ENCODE results near the gene RNF13. TPM values are rescaled to one million over a fixed set of nuclear protein-coding genes. Genes with fewer than 3 reads are reported as not detected.

RNF13 gene
- total and polyA plus RNA-seq, 2 donors (not counting 3 experiments of a cell fraction or from before 2014, with no cell fraction given): 16.4 to 27.1 TPM

DNA sequence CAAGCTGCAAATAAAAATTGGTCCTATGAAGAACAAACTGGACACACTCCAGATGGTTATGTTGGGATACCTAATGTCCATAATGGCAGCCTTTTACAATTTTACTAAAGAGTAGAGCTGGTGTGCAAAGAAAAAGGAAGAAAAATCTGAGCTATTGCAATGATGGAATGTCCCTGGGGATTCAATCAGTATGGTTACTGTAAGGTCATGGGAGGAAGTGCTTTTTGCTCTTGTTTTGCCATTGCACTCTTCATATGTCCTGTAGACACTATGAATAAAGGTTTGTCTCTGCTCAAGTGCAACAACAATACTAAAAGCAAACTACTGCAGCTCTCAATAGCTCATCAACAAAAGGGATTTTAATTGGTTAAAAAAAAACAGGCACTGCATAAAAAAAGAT lies 152.3 kb downstream of the RNF13 start:
- no peak overlapping the region for H3K4me3 ChIP-seq (replicated peaks in 1 of 3; ENCODE audit: insufficient read depth in 1 of 3, low read depth in 1 of 3, low read length in 3 of 3)
- H3K27ac ChIP-seq (ENCODE audit: insufficient read depth, low read depth, low read length): no peak overlapping the region
- FAIRE-seq (no peak), DNase-seq (ENCODE audit: low read depth, low spot score) (no peak)
- TF ChIP-seq POLR2AphosphoS5 (IDR thresholded peaks at IDR 0.05; ENCODE audit: insufficient read depth, low read depth, low read length) (no peak), JUN (IDR thresholded peaks at IDR 0.05; ENCODE audit: borderline replicate concordance, insufficient read depth, insufficient read length, low read depth) (no peak), EZH2 (IDR thresholded peaks at IDR 0.05; ENCODE audit: borderline replicate concordance, low read depth, low read length, severe bottlenecking) (no peak), GATA2 (IDR thresholded peaks at IDR 0.05; ENCODE audit: insufficient read depth, insufficient read length, low read depth, low read length) (no peak), POLR2A (IDR thresholded peaks at IDR 0.05; ENCODE audit: low read depth, low read length) (no peak)
- ChIA-PET CTCF (interaction anchor here (1.0 to 5.4 kb wide), 6 partner anchors 10 to 530 kb away, joined by 3 to 87 read pairs (median 6); no protein-coding TSS in a partner anchor), POLR2A (no interaction called here)
- intact Hi-C loops (cut with micrococcal nuclease): loop anchor here (5.0 kb wide), 1 partner anchor 637 kb away; the partner anchor contains the start of gene SELENOT
- peaks cover 5% of the 10 kb centered on the region for H4K20me1 ChIP-seq (replicated peaks; ENCODE audit: control insufficient read depth, extremely low read depth, insufficient read depth, low read length)
- H3K27me3 ChIP-seq (ENCODE audit: control insufficient read depth in 2 of 2, insufficient read depth in 2 of 2, low read length in 2 of 2): no peaks in the 10 kb centered on the region
- H3K36me3 ChIP-seq (ENCODE audit: control insufficient read depth in 2 of 2, extremely low read depth in 1 of 2, insufficient read depth in 2 of 2, low read length in 2 of 2): peaks cover 3 to 11% of the 10 kb centered on the region in 2 experiments
- no peak overlapping the region for H3K9ac ChIP-seq (replicated peaks; ENCODE audit: extremely low read depth, insufficient read depth, low read length)
- no peak overlapping the region for H2AFZ ChIP-seq (ENCODE audit: low read depth, low read length)
- no peak overlapping the region for H3K4me2 ChIP-seq (ENCODE audit: insufficient read depth, low read length)
- H3K79me2 ChIP-seq (ENCODE audit: control insufficient read depth, insufficient read depth, low read length): peaks cover 79% of the 10 kb centered on the region
- peaks cover 19% of the 10 kb centered on the region for H3K4me1 ChIP-seq (ENCODE audit: control insufficient read depth, extremely low read depth, insufficient read depth, low read length)
- BruUV-seq (replicated peaks): no TSS peak
- dilution Hi-C loops (cut with MboI; ENCODE audit: extremely low pct_ligation_motif_present, low sequenced_read_pairs): no loop called here
- no peaks in the 10 kb centered on the region for H3K9me3 ChIP-seq (replicated peaks; ENCODE audit: control insufficient read depth, insufficient read depth, low read length)
- no peaks in the 10 kb centered on the region for H3K9me1 ChIP-seq (replicated peaks; ENCODE audit: control insufficient read depth, extremely low read depth, insufficient read depth, low read length)

DNA sequence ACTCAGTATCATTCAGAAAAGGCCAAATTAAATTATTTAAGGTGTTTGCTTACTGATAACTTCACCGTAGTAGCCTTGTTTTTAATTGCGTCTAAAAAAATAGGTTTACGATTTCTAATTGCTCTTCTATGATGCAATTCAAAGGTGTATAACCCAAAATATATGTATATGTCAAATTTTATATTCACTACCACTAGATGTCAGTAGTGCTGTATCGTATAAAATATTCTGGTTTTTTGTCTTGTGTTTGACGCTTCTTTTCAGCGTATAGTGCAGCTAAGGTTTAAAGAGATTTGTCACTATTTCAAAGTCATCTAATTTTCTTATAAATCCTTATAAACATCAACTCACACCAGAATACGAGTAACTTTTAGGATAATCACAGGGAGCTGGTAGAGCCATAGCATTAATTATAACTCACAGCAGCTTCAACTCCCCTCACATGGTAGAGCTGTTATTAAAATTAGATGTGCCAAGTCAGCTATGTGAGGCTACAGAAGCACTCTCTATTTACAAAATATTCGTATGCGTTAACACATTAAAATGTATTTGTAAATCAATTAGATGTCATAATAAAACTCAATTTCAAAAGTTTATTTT lies 154.2 kb downstream of the RNF13 start:
- Histone ChIP-seq H3K4me1 (ENCODE audit: control insufficient read depth, extremely low read depth, insufficient read depth, low read length) (peaks cover 27% of the 10 kb centered on the region), H3K9me3 (replicated peaks; ENCODE audit: control insufficient read depth, insufficient read depth, low read length) (no peaks in the 10 kb centered on the region), H3K4me2 (ENCODE audit: insufficient read depth, low read length) (peak overlapping the region; percentile 91), H4K20me1 (replicated peaks; ENCODE audit: control insufficient read depth, extremely low read depth, insufficient read depth, low read length) (peaks cover 5% of the 10 kb centered on the region), H3K27me3 (ENCODE audit: control insufficient read depth in 2 of 2, insufficient read depth in 2 of 2, low read length in 2 of 2) (peaks cover 0 to 2% of the 10 kb centered on the region in 2 experiments), H3K4me3 (replicated peaks in 1 of 3; ENCODE audit: insufficient read depth in 1 of 3, low read depth in 1 of 3, low read length in 3 of 3) (no peak overlapping the region), H3K36me3 (ENCODE audit: control insufficient read depth in 2 of 2, extremely low read depth in 1 of 2, insufficient read depth in 2 of 2, low read length in 2 of 2) (peaks cover 3 to 11% of the 10 kb centered on the region in 2 experiments), H3K9ac (replicated peaks; ENCODE audit: extremely low read depth, insufficient read depth, low read length) (no peak overlapping the region), H3K9me1 (replicated peaks; ENCODE audit: control insufficient read depth, extremely low read depth, insufficient read depth, low read length) (no peaks in the 10 kb centered on the region), H2AFZ (ENCODE audit: low read depth, low read length) (no peak overlapping the region), H3K27ac (ENCODE audit: insufficient read depth, low read depth, low read length) (no peak overlapping the region), H3K79me2 (ENCODE audit: control insufficient read depth, insufficient read depth, low read length) (peaks cover 76% of the 10 kb centered on the region)
- POLR2A ChIA-PET: no interaction called here
- FAIRE-seq (no peak), DNase-seq (ENCODE audit: low read depth, low spot score) (peak; percentile 54)
- dilution Hi-C loops (cut with MboI; ENCODE audit: extremely low pct_ligation_motif_present, low sequenced_read_pairs): no loop called here
- CTCF ChIA-PET: interaction anchor here (0.5 to 5.4 kb wide), 23 partner anchors 9 to 579 kb away, joined by 3 to 87 read pairs (median 6); partner anchors contain the start of genes EIF2A and SERP1
- BruUV-seq (replicated peaks): no TSS peak
- TF ChIP-seq POLR2A (IDR thresholded peaks at IDR 0.05; ENCODE audit: low read depth, low read length) (no peak), FOS (IDR thresholded peaks at IDR 0.05; ENCODE audit: borderline replicate concordance, insufficient read depth, low read length) (no peak)
- TF ChIP-seq, protein P1, sequence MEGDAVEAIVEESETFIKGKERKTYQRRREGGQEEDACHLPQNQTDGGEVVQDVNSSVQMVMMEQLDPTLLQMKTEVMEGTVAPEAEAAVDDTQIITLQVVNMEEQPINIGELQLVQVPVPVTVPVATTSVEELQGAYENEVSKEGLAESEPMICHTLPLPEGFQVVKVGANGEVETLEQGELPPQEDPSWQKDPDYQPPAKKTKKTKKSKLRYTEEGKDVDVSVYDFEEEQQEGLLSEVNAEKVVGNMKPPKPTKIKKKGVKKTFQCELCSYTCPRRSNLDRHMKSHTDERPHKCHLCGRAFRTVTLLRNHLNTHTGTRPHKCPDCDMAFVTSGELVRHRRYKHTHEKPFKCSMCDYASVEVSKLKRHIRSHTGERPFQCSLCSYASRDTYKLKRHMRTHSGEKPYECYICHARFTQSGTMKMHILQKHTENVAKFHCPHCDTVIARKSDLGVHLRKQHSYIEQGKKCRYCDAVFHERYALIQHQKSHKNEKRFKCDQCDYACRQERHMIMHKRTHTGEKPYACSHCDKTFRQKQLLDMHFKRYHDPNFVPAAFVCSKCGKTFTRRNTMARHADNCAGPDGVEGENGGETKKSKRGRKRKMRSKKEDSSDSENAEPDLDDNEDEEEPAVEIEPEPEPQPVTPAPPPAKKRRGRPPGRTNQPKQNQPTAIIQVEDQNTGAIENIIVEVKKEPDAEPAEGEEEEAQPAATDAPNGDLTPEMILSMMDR (IDR thresholded peaks at IDR 0.05; ENCODE audit: extremely low read depth in 1 of 2, insufficient read depth in 1 of 2, low read depth in 1 of 2, low read length in 2 of 2): peak; percentile 18 to 23
- intact Hi-C loops (cut with micrococcal nuclease): loop anchor here (1.0 to 5.0 kb wide), 4 partner anchors 217 to 635 kb away; partner anchors contain the start of genes EIF2A, SELENOT and SERP1

Measured in endothelial cell of umbilical vein (primary cell).